Esophagus muscularis mucosa (tissue), 4 donors: ENCODE data around the gene UGT1A10. TPM values are rescaled to one million over a fixed set of nuclear protein-coding genes. Genes with fewer than 3 reads are reported as not detected.
"Not testable (repeated sequence)": the region's sequence is repeated elsewhere in the genome, so short reads cannot be mapped to it uniquely, and the experiment has no call there.

Source experiments
- DNase-seq: peaks from one replicate; pipeline ENCODE4 v3.0.0-alpha.2; 2017; ENCODE audit errors: extremely low spot score
- H3K27ac ChIP-seq, 4 donors: fragments of 200-600 bp; sonication (generic); replicated peaks in 1 of 4; 1 replicate in 3 of 4; 2 replicates in 1 of 4; pipeline ENCODE4 v1.5.1; 2016 to 2019; ENCODE audit warnings: mild to moderate bottlenecking in 1 of 4
- H3K27me3 ChIP-seq, 4 donors: fragments of 200-600 bp; sonication (generic); one replicate each; pipeline versions ENCODE4 v1.5.1 to v1.6.0; 2016 to 2019
- H3K36me3 ChIP-seq, 4 donors: fragments of 200-600 bp; sonication (generic); one replicate each; pipeline ENCODE4 v1.5.1; 2016 to 2019
- H3K4me1 ChIP-seq, 4 donors: fragments of 200-600 bp; sonication (generic); one replicate each; pipeline ENCODE4 v1.5.1; 2016 to 2019
- H3K4me3 ChIP-seq, 4 donors: fragments of 200-600 bp; sonication (generic); 1 replicate in 2 of 4; 2 replicates in 2 of 4; pipeline ENCODE4 v1.5.1; 2016 to 2019; ENCODE audit warnings: mild to moderate bottlenecking in 4 of 4, moderate library complexity in 1 of 4
- H3K9me3 ChIP-seq, 4 donors: fragments of 200-600 bp; sonication (generic); 1 replicate in 3 of 4; 2 replicates in 1 of 4; pipeline ENCODE4 v1.5.1; 2016 to 2019
- CTCF ChIP-seq, 3 experiments: fragments of 200-600 bp in 2 of 3; fragments of 450-650 bp in 1 of 3; sonication (generic) in 2 of 3; IDR thresholded peaks; one replicate each; pipeline ENCODE4 v1.5.1; 2017 to 2019; ENCODE audit warnings: antibody characterized with exemption in 3 of 3, mild to moderate bottlenecking in 2 of 3, moderate library complexity in 1 of 3
- EP300 ChIP-seq: sonication (generic); formaldehyde crosslinking; IDR thresholded peaks from one replicate; pipeline ENCODE4 v1.6.1; 2017; ENCODE audit warnings: antibody characterized with exemption
- POLR2A ChIP-seq: fragments of 450-650 bp; IDR thresholded peaks from one replicate; pipeline ENCODE4 v1.6.1; 2017; ENCODE audit warnings: antibody characterized with exemption, moderate library complexity, mild to moderate bottlenecking, low read depth
- POLR2AphosphoS5 ChIP-seq, 2 donors: sonication (generic); formaldehyde crosslinking; IDR thresholded peaks; one replicate each; pipeline ENCODE4 v1.6.1; 2017; ENCODE audit warnings: antibody characterized with exemption in 2 of 2
- WGBS: methylation state at CpG from one replicate; pipeline ENCODE4 v1.1.5; 2018; 5-methylcytosine and 5-hydroxymethylcytosine counted together
- intact Hi-C: fragments of 100-400 bp; cut with DNase I; formaldehyde crosslinking; loops from one replicate; pipeline ENCODE4 v1.15.1; 2023
- total RNA-seq, 4 donors: library from RNA; depleted of rRNA; stranded (reverse); fragments of >200 nt; gene quantifications; one replicate each; pipeline versions ENCODE4 v1.1.0 to v1.2.1, GENCODE V29; 2016

UGT1A10 gene
- total RNA-seq, 4 donors from 2014 or later, result not detected

GRCh38 chr2:233654501-233654900, 18.3 kb downstream of the UGT1A10 start:
- Histone ChIP-seq H3K9me3 (no peaks in the 10 kb centered on the region), H3K27me3 (peaks cover 0 to 11% (median 0%) of the 10 kb centered on the region in 4 donors), H3K36me3 (no peaks in the 10 kb centered on the region), H3K27ac (no peak overlapping the region), H3K4me1 (no peaks in the 10 kb centered on the region), H3K4me3 (no peak overlapping the region)
- TF ChIP-seq POLR2AphosphoS5 (IDR thresholded peaks at IDR 0.05), result no peak
- no peak for TF ChIP-seq POLR2A
- no peak for TF ChIP-seq EP300
- no peak for TF ChIP-seq CTCF (IDR thresholded peaks at IDR 0.05)
- intact Hi-C loops, result no loop called here
- DNase-seq, result no peak
- WGBS, result 74% methylated on average over 6 of the region's 6 CpGs

GRCh38 chr2:233655043-233655442, 18.8 kb downstream of the UGT1A10 start:
- intact Hi-C loops, result no loop called here
- WGBS, result 29% methylated on average over 1 of the region's 1 CpG
- H3K4me3 ChIP-seq, result no peak overlapping the region
- peaks cover 0 to 8% (median 0%) of the 10 kb centered on the region in 4 donors for H3K27me3 ChIP-seq
- H3K27ac ChIP-seq, result no peak overlapping the region
- no peaks in the 10 kb centered on the region for H3K36me3 ChIP-seq
- TF ChIP-seq POLR2A (no peak), POLR2AphosphoS5 (IDR thresholded peaks at IDR 0.05) (no peak), EP300 (no peak), CTCF (IDR thresholded peaks at IDR 0.05) (no peak)
- H3K9me3 ChIP-seq, result no peaks in the 10 kb centered on the region
- DNase-seq, result no peak
- no peaks in the 10 kb centered on the region for H3K4me1 ChIP-seq

GRCh38 chr2:233655943-233656342, 19.7 kb downstream of the UGT1A10 start:
- H3K4me3 ChIP-seq, H3K27ac ChIP-seq, DNase-seq, intact Hi-C loops, H3K27me3 ChIP-seq, H3K4me1 ChIP-seq, H3K9me3 ChIP-seq, H3K36me3 ChIP-seq: not testable (repeated sequence)
- WGBS, result 93% methylated on average over 3 of the region's 3 CpGs

- no peak for DNase-seq
Observed at GRCh38 chr2:233656443-233656842, 20.2 kb downstream of the UGT1A10 start.

GRCh38 chr2:233658610-233659009, 22.4 kb downstream of the UGT1A10 start:
- DNase-seq, result no peak
- no peaks in the 10 kb centered on the region for H3K4me1 ChIP-seq
- no peak overlapping the region for H3K27ac ChIP-seq
- intact Hi-C loops, result no loop called here
- no peaks in the 10 kb centered on the region for H3K36me3 ChIP-seq
- H3K27me3 ChIP-seq, result no peaks in the 10 kb centered on the region
- TF ChIP-seq POLR2AphosphoS5 (IDR thresholded peaks at IDR 0.05) (no peak), CTCF (IDR thresholded peaks at IDR 0.05) (no peak), EP300 (no peak), POLR2A (no peak)
- H3K9me3 ChIP-seq, result no peaks in the 10 kb centered on the region
- no peak overlapping the region for H3K4me3 ChIP-seq

More at GRCh38 chr2:233656443-233656842, 20.2 kb downstream of the UGT1A10 start:
- Histone ChIP-seq H3K4me1 (no peaks in the 10 kb centered on the region), H3K4me3 (no peak overlapping the region), H3K36me3 (no peaks in the 10 kb centered on the region), H3K9me3 (no peaks in the 10 kb centered on the region), H3K27ac (no peak overlapping the region), H3K27me3 (no peaks in the 10 kb centered on the region)
- TF ChIP-seq POLR2A (no peak), CTCF (IDR thresholded peaks at IDR 0.05) (no peak), EP300 (no peak), POLR2AphosphoS5 (IDR thresholded peaks at IDR 0.05) (no peak)
- intact Hi-C loops, result no loop called here
- 80% methylated on average over 10 of the region's 10 CpGs for whole genome bisulfite sequencing
